GM21619 (cell line): ENCODE data around the gene NFYA.

Experiments used
- ATAC-seq: cut with Tn5 transposase; IDR thresholded peaks from one replicate; pipeline ENCODE4 v1.9.1; 2021; ENCODE audit not compliant: unreplicated experiment

NFYA gene

DNA sequence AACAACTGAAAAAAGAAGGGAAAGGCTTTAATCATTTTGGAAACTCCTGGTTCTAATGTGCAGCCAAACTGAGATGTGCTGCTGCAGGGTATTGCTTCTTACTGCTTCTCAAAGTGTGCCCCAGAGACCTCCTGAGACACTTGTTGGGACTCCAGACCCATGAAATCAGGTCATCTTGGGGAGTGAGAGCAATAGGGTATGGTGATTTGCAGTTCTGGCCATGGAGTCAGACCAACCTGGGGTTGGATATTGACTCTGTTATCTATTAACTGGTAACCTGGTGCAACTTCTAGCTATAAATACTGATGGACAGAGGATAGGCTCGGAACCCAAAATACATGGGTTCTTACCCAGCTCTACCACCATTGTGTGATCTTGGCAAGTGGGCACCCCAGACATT is 26.7 kb upstream of the NFYA start:
- no peak for ATAC-seq

- ATAC-seq: no peak
These were observed 25.5 kb upstream of the NFYA start for GRCh38 chr6:41047306-41047705.

DNA sequence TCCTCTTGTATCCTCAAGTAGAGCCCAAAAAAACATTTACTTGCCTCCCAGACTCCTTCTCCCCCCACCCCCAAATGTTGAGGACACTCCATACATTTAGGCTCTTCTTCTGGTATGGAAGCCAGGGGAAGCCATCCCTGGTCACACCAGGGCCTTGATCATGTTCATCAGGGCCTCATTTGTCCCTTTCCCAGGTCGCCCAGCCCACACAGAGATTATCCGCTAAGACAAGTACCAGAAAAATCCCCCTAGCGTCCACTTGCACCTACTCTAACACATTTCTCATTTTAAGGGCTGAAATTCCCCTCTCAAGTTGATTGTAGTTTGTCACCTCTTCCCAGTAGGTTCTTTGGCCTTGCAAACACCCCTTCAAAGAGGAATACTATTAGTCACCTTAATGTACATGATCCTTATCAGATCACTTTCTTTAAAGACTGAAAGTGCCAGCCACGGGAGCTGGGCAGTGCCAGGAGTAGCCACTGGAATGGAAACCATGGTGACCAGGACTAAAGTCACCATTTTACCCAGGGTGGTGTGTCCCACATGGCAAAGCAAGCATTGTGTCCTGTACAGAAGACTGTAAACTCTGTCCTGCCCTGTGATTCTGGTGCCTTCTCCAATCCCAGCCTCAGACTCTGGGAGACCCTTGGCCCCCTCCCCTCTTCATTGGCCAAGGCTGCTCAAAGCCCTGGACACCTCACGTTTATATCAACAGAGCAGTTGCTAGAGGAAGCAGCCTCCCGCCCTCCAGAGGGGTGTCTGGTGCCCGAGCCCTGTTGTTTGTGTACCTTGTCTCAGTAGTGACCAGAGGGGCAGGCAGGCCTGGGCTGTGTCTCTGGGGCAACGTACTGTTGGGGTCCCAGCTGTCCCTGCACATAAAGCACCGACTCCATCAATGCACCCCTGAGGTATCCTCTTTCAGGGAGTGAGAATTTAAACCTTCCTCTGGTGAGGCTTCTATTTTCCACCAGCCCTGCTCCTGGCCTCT is 24.7 kb upstream of the NFYA start:
- ATAC-seq: no peak

DNA sequence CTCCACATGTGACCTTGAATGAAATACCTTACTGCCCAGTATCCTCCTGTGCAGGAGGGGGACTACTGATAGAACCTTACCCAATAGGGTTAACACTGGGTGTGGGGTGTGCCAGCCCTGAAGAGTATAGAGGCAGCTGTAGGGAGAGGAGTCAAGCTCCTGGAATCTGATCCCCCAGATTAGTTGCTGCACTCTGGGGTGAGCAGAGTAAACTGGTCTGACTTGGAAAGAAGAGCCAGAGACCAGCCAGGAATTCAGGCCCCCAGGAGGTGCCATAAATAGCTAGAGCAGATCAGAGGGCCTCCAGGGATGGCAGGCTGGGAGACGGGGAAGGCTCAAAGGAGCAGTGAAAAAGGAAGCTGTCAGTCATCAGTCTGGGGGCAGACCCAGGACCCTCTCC is 23.3 kb upstream of the NFYA start:
- no peak for ATAC-seq

DNA sequence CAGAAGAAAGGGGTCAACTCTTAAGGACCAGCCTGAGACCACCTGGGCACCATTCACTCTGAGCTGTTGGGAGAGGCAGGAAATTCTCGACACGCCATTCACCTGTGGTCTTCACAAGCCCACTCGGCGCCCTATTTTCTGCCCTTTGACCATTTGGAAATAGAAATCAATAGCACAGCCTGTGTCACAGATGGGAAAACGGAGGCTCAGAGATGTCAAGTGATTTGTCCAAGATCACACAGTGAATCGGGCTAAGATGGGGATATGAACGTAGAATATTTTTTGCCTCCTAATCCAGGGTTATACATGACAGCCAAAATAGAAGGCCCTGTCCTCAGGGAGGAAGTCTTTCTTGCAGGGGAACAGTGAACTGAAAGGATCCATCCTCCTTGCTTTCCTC is 22.8 kb upstream of the NFYA start:
- no peak for ATAC-seq

DNA sequence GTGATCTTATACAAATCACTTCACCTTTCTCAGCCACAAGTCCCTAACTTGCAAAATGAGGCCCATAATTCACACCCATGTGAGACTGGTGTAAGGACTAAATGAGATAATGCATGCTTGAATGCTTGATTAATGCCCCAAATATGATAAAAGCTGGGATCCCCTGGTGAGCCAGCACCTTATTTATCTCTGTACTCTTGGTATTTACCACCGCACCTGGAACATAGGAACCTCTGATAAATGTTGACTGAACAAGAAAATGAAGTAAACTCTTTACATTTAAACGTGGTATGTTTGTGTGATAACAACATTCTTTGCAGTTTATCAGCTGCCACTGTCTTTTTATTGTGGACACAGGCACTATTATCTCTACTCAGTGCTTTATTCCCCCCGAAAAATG is 22.2 kb upstream of the NFYA start:
- ATAC-seq: no peak

GRCh38 chr6:41051873-41052272 is 20.9 kb upstream of the NFYA start:
- ATAC-seq: no peak

GRCh38 chr6:41053041-41053440 is 19.7 kb upstream of the NFYA start, which contains the start of gene APOBEC2:
Gene APOBEC2 (plus strand): TSS chr6:41053202. CDS start chr6:41053348, 146 bp downstream.
- ATAC-seq: no peak

GRCh38 chr6:41054511-41054910 is 18.3 kb upstream of the NFYA start:
- no peak for ATAC-seq

- no peak for ATAC-seq
These were observed 17.6 kb upstream of the NFYA start for GRCh38 chr6:41055149-41055548.

DNA sequence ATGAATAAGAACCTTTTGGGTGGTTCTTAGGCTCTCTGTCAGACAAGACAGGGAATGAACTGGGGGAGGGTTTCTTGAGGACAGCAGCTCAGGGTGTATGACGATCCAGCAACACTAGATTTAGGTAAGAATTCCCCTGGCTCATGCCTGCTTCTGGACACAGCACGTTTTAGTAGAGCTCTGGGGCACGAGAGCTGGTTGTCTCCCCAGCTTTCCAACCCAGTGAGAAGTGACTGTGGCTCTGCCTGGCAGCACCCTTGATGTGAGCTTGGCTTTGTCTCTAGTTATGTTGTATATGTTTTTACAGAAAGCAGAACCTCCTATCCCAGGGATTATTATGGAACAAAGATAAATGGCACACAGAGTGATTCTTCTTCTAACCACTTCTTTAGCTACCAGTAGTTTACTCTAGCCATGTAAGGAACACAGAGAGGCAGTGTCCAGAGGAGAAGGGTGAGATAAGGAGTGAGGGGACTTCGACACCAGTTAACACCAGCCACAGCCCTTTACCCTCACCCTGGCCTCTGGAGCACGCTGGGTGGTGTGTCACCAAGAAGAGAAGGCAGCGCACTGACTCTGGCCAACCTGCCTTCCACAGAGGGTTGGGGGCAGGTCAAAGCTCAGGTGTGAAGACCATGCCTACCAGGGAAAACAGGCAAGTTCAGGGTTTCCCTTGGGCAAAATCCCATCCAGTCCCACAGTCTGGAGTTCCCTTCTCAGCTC is 15.8 kb upstream of the NFYA start:
- no peak for ATAC-seq

- no peak for ATAC-seq
These were observed 14.0 kb upstream of the NFYA start for GRCh38 chr6:41058783-41059181.

- no peak for ATAC-seq
These were observed 13.2 kb upstream of the NFYA start for GRCh38 chr6:41059556-41059955.

GRCh38 chr6:41061196-41061726 is 11.5 kb upstream of the NFYA start:
- ATAC-seq: no peak

DNA sequence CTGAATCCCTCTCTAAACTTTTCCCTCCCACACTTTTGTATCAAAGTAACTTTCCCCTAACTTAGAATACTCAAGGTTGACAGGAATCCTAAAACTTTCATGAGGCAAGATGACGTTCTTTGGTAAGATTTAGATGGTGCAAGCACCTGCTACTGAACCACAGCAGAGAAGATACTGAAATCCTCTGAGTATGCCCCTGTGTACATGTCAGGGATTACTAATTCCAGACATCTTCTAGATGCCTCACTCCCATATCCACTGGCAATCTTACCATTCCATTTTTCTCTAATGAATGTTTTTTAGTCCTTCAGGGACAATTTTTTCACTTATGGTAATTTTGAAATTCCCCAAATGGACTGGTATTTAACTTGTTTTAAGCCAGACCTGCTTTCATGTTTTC is 10.7 kb upstream of the NFYA start:
- ATAC-seq: no peak

DNA sequence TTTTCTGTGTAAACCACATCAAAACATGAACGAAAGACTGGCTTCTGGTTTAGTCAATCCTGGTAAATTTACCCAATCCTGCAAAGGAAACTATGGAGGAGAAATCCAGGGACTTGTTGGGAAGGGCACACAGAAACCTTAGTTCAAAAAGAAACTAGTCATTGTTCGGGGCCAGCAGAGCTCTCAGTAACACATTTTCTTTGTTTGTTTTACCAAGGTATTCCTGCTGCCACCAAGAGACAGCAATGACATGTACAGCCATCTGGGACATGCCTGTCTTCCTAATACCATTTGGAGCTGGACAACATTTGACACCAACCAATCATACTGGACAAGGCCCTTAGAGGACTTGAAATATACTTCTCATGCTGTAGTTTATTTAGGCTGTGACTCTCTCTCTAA is 8.9 kb upstream of the NFYA start:
- no peak for ATAC-seq

- ATAC-seq: no peak
These were observed 7.9 kb upstream of the NFYA start for GRCh38 chr6:41064841-41065240.

- no peak for ATAC-seq
These were observed 7.2 kb upstream of the NFYA start for GRCh38 chr6:41065550-41066026.

- ATAC-seq: no peak
These were observed 5.9 kb upstream of the NFYA start for GRCh38 chr6:41066867-41067304.

GRCh38 chr6:41071501-41071922 is 1.3 kb upstream of the NFYA start:
- no peak for ATAC-seq
